Adrenal gland (tissue), 12 donors: ENCODE results near the gene CCDC74B. TPM values are rescaled to one million over a fixed set of nuclear protein-coding genes. Genes with fewer than 3 reads are reported as not detected.
"Not testable (repeated sequence)": the region's sequence is repeated elsewhere in the genome, so short reads cannot be mapped to it uniquely, and the experiment has no call there.

Experiments
- DNase-seq, 7 donors: peaks; one replicate each; pipeline ENCODE4 v3.0.0-alpha.2; 2019 to 2020
- H3K27ac ChIP-seq, 5 donors: fragments of 200-600 bp; sonication (generic) in 4 of 5; 1 replicate in 3 of 5; 2 replicates in 2 of 5; pipeline versions ENCODE4 v1.5.1 to v1.8.0; 2016 to 2020; ENCODE audit warnings: mild to moderate bottlenecking in 1 of 5
- H3K27me3 ChIP-seq: fragments of 200-600 bp; 2 replicates; pipeline ENCODE4 v1.8.0; 2021
- H3K36me3 ChIP-seq, 2 donors: fragments of 200-600 bp; replicated peaks in 1 of 2; 1 replicate in 1 of 2; 2 replicates in 1 of 2; pipeline versions ENCODE4 v1.5.1 to v1.8.0; 2018 to 2022
- H3K4me1 ChIP-seq, 2 donors: fragments of 200-600 bp; replicated peaks in 1 of 2; 1 replicate in 1 of 2; 2 replicates in 1 of 2; pipeline versions ENCODE4 v1.5.1 to v1.8.0; 2018 to 2021
- H3K4me3 ChIP-seq, 4 donors: fragments of 200-600 bp; sonication (generic) in 3 of 4; one replicate each; pipeline ENCODE4 v1.5.1; 2016 to 2018
- H3K9me3 ChIP-seq, 3 donors: fragments of 200-600 bp; sonication (generic) in 1 of 3; replicated peaks in 1 of 3; 1 replicate in 2 of 3; 2 replicates in 1 of 3; pipeline versions ENCODE4 v1.5.1 to v1.8.0; 2016 to 2021
- CTCF ChIP-seq, 6 experiments: fragments of 450-650 bp in 4 of 6; fragments of 200-600 bp in 2 of 6; sonication (generic) in 1 of 6; IDR thresholded peaks; 1 replicate in 5 of 6; 2 replicates in 1 of 6; pipeline versions ENCODE4 v1.5.1 to v1.8.0; 2016 to 2021; ENCODE audit warnings: antibody characterized with exemption in 6 of 6, mild to moderate bottlenecking in 2 of 6, moderate library complexity in 1 of 6
- POLR2A ChIP-seq, 2 donors: fragments of 450-650 bp; IDR thresholded peaks; one replicate each; pipeline ENCODE4 v1.6.1; 2017; ENCODE audit warnings: antibody characterized with exemption in 2 of 2, mild to moderate bottlenecking in 2 of 2, moderate library complexity in 1 of 2
- WGBS, 4 donors: extraction: QIAGEN DNeasy Blood & Tissue Kit in 2 of 4; methylation state at CpG; one replicate each; pipeline versions ENCODE4 v1.1.5 to v1.1.7; 2013 to 2017; 5-methylcytosine and 5-hydroxymethylcytosine counted together
- intact Hi-C, 2 donors: fragments of 100-400 bp; cut with DNase I; formaldehyde crosslinking; loops; one replicate each; pipeline versions ENCODE4 v1.14.1 to v1.15.0; 2022 to 2023
- polyA plus RNA-seq, 3 donors: library from polyadenylated mRNA; stranded (reverse); fragments of 200-250 nt in 2 of 3; fragments of 350-450 nt in 1 of 3; fragmentation: Illumina TruSeq in 1 of 3; extraction: RNeasy Lipid Tissue Mini Kit (QIAGEN cat#74804) in 1 of 3; gene quantifications; one replicate each; pipeline ENCODE4 v1.2.3, GENCODE V29; 2013 to 2014
- total RNA-seq, 9 donors: library from RNA; depleted of rRNA in 4 of 9; stranded (reverse); fragments of >200 nt in 4 of 9; fragments of 120-200 nt in 1 of 9; fragmentation: NEBNext Ultra II Directional in 1 of 9; extraction: Animal tissue kit (Norgen Biotek cat#: 25700) in 1 of 9; gene quantifications; one replicate each; pipeline versions ENCODE4 v1.1.0 to v1.2.4, GENCODE V29; 2013 to 2023
- donor health status: healthy with polysubstance abuse.
- donor health status: Bipolar disorder and iron deficiency.
- donor health status: DM: yes; HTN: yes; CAD: no.
- donor health status: DM: no; HTN: no; CAD: no.
- donor health status: DM: no; HTN: no; CAD: no.
- donor health status: DM: yes; HTN: yes; CAD: no.

CCDC74B gene
- total and polyA plus RNA-seq, 12 donors: 3.9 to 22.5 (median 9.8) TPM

DNA sequence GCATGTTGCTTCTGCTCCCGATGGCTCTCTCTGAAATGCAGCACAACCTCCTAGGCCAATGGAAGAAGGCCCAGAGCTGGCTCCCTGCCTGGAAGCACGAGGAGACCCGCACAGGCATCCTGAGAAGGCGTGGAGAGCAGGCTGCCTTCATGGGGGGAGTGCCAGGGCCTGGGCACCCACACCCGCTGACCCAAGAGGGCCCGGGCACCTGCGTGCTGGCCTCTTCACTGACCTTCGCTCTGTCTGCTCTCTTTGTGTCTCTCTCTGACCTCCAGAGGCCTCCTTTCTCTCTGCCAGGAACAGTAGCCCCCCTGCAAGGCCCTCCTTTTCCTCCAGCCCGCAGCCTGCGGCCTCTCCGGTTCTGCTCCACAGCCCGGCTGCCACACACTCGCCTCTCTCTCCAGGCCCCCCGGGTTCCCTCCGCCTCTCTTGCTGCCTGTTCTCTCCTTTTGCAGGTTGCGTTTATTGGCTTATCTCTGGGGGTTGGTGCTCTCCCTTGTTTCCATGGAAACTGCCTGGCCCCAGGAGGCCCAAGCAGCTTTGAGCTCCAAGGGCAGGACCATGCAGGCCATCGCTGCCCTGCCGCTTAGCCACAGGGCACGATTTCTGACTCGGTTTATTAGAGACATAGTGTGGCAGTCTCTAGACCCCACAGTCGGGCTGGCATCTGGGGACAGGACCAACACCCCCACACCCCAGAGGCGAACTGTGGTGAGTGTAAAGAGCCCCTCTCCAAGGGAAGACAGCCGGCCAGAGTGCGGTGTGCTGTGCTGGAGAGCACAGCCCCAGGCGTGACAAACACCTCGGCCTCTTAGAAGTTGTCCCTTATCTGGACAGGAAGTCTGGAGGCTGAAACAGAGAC, 38.8 kb upstream of the CCDC74B start:
- WGBS, 4 donors: 36 to 49% (median 45%) methylated on average over 17 to 26 of the region's 26 CpGs
- Histone ChIP-seq H3K4me1 (peaks cover 14 to 18% of the 10 kb centered on the region in 2 donors), H3K9me3 (no peaks in the 10 kb centered on the region), H3K36me3 (no peaks in the 10 kb centered on the region), H3K4me3 (peak overlapping the region in 1 of 4 donors; percentile 94), H3K27me3 (no peaks in the 10 kb centered on the region), H3K27ac (peak overlapping the region in 3 of 5 donors; percentile 43 to 93 (median 82))
- DNase-seq: peak; percentile 42 to 85 (median 56)
- intact Hi-C loops: loop anchor here in 1 of 2 donors (10.0 kb wide), 1 partner anchor 151 kb away; no protein-coding TSS in a partner anchor
- TF ChIP-seq CTCF (IDR thresholded peaks at IDR 0.05) (no peak), POLR2A (IDR thresholded peaks at IDR 0.05) (no peak)

DNA sequence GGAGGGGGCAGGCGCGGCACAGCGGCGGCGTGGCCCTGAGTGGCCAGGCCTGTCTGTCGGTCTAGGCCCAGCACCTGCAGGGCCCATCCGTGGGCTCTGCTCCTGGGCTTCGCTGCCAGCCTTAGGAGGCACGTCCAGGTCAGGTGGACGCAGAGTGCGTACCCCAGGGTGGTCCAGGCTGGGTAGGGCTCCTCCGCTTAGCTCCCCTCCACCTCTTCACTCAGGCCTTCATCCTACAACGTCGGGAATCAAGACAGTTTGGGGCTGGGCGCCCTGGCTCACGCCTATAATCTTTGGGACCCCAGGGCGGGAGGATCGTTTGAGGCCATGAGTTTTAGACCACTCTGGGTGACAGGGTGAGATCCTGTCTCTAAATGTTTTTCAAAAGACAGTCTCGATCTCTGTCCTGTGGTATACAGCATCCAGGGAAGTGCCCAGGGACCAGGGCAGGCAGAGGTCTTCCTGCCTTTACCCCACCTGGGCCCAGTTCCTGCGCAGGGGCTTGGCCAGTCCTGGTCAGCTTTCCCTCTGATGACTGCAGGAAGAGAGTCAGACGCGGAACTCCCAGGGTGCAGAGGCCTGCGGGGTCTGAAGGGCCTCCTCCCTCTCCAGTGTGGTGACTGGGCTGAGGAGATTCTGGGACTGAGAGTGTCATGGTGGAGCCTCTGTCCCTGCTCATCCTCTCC, 38.1 kb upstream of the CCDC74B start:
- H3K27me3 ChIP-seq, H3K36me3 ChIP-seq, H3K9me3 ChIP-seq: not testable (repeated sequence)
- peaks cover 14 to 18% of the 10 kb centered on the region in 2 donors for H3K4me1 ChIP-seq
- H3K4me3 ChIP-seq: peak overlapping the region in 2 of 4 donors; percentile 1 to 94
- intact Hi-C loops: loop anchor here in 1 of 2 donors (10.0 kb wide), 1 partner anchor 152 kb away; no protein-coding TSS in a partner anchor
- H3K27ac ChIP-seq: peak overlapping the region in 4 of 5 donors; percentile 14 to 93 (median 62)
- WGBS, 4 donors: 22 to 51% (median 27%) methylated on average over 7 to 22 of the region's 23 CpGs
- peak in 3 of 7 donors; percentile 9 to 31 (median 12) for DNase-seq

- intact Hi-C loops: loop anchor here in 1 of 2 donors (10.0 kb wide), 1 partner anchor 153 kb away; no protein-coding TSS in a partner anchor
- H3K36me3 ChIP-seq, H3K27me3 ChIP-seq, H3K9me3 ChIP-seq: not testable (repeated sequence)
- DNase-seq: peak; percentile 85 to 93 (median 89)
- 0% methylated on average over 16 to 75 of the region's 86 CpGs; no CpG with 5 or more reads in 1 of the 4 donors for WGBS, 4 donors
- Histone ChIP-seq H3K4me3 (peak within 1 kb of the TSS; percentile 19 to 98 (median 92)), H3K4me1 (peaks cover 14 to 18% of the 10 kb centered on the region in 2 donors), H3K27ac (peak within 1 kb of the TSS; percentile 71 to 93 (median 91))
- peak; percentile 36 to 53 for TF ChIP-seq POLR2A (IDR thresholded peaks at IDR 0.05)
- TF ChIP-seq CTCF (IDR thresholded peaks at IDR 0.05): peak; percentile 26 to 93 (median 72)
Measured at GRCh38 chr2:130181880-130182682, 37.2 kb upstream of the CCDC74B start, which contains the start of gene MZT2B. Gene MZT2B, plus strand, starts transcription at chr2:130182262. Its CDS starts 21 bp downstream, at chr2:130182283.

DNA sequence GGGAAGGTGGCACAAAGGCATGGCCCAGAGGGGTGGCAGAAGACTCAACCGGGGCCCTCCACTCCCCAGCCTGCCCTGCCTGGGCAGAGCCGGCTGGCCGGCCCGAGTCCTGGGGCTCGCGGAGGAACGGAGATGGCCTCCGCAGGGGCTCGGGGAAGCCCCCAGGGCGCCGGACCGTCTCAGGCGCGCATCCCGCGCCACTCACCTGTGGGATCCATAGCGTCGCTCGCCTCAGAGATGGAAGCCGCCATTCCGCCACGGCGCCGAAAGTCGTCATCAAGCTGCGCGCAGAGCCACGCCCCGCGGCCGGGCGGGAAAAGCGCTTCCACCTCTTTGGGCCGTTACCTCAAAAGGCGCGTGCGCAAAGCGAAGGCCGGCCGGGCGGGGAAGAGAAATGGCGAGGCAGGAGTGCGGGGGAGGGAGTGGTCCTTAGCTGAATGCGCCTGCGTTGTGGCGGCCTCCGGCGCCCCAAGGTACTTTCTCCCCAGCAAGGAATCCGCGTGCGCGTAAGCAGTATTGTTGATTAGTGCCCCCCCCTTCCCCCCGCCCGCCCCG, 36.5 kb upstream of the CCDC74B start, which contains the start of gene SMPD4:
Gene SMPD4, minus strand, starts transcription at position 278 of the 555 bp plus-strand sequence. CDS start 5,010 bp downstream, outside the sequence.
- H3K27me3 ChIP-seq: no peaks in the 10 kb centered on the region
- 0% methylated on average over 55 of the region's 55 CpGs; no CpG with 5 or more reads in 2 of the 4 donors for WGBS, 4 donors
- H3K27ac ChIP-seq: peak within 1 kb of the TSS; percentile 71 to 93 (median 91)
- peak; percentile 19 to 42 for TF ChIP-seq POLR2A (IDR thresholded peaks at IDR 0.05)
- no peak for TF ChIP-seq CTCF (IDR thresholded peaks at IDR 0.05)
- no peaks in the 10 kb centered on the region for H3K36me3 ChIP-seq
- no peaks in the 10 kb centered on the region for H3K9me3 ChIP-seq
- H3K4me1 ChIP-seq: peaks cover 14 to 18% of the 10 kb centered on the region in 2 donors
- H3K4me3 ChIP-seq: peak within 1 kb of the TSS; percentile 19 to 98 (median 92)
- intact Hi-C loops: loop anchor here in 1 of 2 donors (10.0 kb wide), 1 partner anchor 153 kb away; no protein-coding TSS in a partner anchor
- DNase-seq: peak; percentile 97 to 98 (median 98)

GRCh38 chr2:130180404-130181324, 35.8 kb upstream of the CCDC74B start:
- Histone ChIP-seq H3K4me1 (peaks cover 14 to 18% of the 10 kb centered on the region in 2 donors), H3K27ac (peak overlapping the region in 4 of 5 donors; percentile 83 to 93 (median 92)), H3K4me3 (peak overlapping the region; percentile 19 to 98 (median 92))
- not testable (repeated sequence) for DNase-seq, H3K9me3 ChIP-seq, H3K27me3 ChIP-seq, H3K36me3 ChIP-seq
- WGBS, 4 donors: 21 to 30% (median 25%) methylated on average over 32 to 38 of the region's 38 CpGs
- intact Hi-C loops: loop anchor here in 1 of 2 donors (10.0 kb wide), 1 partner anchor 154 kb away; no protein-coding TSS in a partner anchor
